Measurements from ENCODE around the gene EFCAB10.
A peak's percentile ranks its signal among the peaks of the same experiment; 100 is the strongest.

The EFCAB10 gene

DNA sequence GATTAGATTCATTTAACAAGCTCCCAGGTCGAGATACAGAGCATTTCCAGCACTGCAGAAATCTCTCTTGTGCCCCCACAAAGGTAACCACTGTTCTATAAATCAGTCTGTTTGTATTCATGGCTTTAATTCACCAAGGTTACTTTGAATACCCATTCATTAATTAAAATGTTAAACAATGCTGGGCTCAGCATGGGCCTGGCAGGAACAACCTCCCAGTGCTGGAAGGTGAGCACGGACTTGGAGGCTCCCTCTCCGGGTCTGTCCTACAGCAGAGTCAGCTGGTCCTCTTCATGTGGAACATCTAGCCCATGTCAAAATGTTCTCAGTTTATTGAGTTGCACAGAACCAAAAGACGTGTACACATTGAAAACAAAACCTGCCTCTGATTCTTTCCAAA, 15.6 kb upstream of the EFCAB10 start:
- DNase-seq: no peak

DNA sequence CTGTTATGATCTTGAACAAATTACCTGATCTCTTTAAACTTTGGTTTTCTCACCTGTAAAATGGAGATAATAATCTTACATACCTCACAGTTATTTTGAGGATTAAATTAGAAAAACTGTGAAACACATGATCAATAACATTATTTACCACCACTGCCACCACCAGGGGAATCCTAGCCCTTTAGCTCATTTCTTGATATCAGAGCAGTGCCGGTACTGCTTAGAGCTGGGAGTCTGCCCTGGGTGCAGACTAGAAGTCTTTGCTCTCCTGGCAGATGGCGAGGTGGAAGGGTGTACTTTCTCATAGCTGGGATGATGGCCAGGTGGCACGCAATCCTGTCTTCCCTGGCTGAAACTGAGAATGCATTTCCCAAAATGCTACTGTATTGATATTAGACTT, 12.7 kb upstream of the EFCAB10 start:
- DNase-seq: no peak

DNA sequence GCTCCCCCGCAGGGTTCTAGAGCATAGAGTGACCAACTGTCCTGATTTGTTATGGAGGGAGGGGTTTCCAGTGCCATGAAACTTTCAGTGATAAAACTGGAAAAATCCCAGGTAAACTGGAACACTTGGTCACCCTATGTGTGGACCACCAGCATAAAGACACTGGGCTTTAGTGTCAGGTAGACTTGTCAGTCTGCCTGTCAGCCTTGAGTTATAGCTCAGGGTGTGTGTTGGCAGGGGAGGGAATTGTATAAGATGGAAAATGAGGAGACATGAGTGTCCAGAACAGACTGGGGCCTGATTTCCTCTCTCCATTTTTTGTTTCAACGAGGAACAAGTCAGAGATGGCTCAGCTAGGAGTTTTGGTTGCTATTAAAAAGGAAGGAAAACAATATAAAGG, 10.2 kb upstream of the EFCAB10 start:
- DNase-seq: no peak

DNA sequence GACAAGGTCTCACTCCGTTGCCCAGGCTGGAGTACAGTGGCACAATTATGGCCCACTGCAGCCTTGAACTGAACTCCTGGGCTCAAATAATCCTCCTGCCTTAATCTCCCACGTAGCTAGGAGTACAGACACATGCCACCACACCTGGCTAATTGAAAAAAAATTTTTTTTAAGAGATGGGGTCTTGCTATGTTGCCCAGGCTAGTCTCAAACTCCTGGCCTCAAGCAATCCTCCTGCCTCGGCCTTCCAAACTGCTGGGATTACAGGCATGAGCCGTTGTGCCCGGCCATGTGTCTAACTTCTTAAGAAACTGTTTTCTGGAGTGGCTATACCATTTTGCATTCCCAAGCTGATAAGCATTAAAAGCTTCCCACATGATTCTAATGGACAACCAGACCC, 9.5 kb upstream of the EFCAB10 start:
- DNase-seq: no peak

DNA sequence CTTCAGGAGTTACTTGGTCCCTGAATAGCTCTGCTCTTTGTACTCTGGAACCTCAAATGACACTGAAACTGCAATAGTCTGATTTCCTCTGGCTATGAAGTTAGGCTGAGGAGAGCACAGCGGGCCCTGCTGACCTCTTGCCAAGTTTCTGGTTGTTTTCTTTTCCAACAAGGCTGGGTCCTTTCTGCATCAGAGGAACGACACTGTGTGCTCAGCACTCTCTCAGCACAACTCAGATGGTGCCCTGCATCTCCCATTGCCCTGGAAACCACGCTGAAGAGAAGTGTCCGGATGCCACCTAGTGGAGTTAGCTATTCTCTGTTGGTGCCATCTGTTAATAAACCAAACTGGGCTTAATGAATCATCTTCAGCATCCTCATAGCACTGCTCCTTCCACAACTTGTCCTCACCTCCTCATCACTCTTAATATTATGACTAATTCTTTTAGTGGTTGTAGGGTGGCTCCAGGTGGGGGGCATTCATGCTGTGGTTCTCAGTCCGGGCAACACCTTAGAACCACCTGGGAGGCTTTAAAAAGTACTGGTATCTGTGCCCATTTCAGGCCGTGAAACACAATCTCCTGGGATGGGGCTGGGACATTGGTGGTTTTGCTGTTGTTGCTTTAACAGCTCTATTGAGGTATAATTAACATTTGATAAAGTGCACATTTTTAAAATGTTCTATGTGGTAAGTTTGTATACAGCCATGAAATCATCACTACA, 8.2 kb upstream of the EFCAB10 start:
- peak; percentile 88 for DNase-seq

DNA sequence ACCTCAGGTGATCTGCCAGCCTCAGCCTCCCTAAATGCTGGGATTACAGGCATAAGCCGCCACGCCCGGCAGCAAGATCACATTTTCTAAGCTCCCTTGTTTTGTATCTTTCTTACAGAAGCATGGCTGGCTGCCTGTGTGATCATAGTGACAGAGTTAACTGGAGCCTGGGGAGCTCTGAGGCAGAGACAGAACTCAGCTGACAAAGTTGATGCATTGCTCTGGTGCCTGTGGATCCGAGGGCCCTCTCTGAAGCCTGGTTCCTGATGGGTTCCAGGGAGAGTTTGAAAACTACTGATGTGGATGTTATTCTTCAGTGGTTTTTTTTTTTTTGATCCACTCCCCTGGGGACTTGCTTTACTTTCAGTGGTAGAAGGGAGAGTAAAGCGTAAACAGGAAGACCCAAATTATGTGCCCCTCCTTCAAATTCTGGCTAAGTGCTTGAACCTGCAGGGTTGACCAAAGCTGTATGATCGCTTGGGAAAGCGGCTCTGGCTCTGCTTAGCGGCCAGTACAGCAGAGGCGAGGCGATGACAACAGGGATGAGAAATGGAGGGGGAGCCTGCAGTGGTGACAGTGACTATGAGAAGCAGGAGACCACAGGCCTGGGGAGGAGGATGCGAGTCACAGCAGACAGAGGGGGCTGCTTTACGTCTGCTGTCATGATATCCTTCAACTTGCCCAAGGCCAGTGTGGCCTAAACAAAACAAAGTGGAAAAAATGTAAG, 6.8 kb upstream of the EFCAB10 start:
- no peak for DNase-seq

DNA sequence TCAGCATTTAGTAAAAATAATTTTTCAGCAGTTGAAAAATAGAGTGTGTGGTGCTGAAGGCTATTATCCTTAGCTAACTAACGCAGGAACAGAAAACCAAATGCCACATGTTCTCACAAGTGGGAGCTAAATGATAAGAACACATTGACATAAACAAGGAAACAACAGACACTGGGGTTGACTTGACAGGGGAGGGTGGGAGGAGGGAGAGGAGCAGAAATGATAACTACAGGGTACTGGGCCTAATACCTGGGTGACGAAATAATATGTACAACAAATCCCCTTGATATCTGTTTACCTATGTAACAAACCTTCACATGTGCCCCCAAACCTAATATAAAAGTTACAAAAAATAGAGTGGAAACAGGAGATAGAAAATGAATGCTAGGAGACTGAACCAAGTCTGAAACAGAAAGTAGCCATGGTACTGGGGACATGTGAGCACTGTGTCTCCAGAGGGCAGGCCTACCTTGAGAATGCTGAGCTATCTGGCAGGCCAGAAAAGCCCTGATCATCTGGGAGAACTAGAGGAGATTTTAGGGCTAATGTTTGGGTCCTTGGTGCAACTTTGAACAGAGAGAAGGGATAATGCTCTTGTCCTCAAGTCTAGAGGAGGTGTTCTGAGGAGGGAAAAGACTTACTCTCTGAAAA, 4.7 kb upstream of the EFCAB10 start:
- peak; percentile 59 for DNase-seq

DNA sequence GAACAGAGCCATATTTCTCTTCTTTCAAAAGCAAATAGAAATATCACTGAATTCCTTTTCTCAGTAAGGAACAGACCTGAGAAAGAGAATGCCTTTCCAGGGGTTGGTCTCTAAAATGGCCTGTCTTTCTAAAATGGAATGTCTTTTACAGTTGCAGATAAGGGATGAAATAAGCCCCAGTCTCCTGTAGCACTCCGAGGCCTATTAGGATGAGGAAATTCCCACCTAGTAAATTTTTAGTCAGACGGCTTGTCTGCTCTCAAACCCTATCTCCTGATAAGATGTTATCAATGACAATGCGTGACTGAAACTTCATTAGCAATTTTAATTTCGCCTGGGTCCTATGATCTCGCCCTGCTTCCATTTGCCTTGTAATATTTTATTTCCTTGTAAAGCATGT, 2.9 kb upstream of the EFCAB10 start:
- no peak for DNase-seq

DNA sequence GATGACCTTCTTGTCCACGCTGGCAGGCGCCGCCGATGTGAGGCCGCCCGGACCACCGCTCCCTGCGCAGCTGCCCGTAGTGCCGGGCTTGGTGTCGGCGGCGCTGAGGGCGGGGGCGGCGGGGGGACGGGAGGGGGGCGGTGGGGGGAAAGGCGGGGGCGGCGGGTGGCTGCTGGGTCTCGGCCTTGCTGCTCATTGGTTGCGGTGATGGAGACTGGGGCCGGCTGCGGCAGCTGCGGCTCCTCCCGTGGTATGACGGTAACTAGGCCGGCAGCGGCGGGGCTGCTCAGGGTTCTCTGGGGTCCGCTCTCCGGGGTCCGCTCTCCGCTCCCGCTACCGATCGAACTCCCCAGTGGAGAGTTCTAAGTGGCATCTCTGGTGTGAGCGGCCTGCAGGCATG, 1.8 kb upstream of the EFCAB10 start:
- no peak for DNase-seq

DNA sequence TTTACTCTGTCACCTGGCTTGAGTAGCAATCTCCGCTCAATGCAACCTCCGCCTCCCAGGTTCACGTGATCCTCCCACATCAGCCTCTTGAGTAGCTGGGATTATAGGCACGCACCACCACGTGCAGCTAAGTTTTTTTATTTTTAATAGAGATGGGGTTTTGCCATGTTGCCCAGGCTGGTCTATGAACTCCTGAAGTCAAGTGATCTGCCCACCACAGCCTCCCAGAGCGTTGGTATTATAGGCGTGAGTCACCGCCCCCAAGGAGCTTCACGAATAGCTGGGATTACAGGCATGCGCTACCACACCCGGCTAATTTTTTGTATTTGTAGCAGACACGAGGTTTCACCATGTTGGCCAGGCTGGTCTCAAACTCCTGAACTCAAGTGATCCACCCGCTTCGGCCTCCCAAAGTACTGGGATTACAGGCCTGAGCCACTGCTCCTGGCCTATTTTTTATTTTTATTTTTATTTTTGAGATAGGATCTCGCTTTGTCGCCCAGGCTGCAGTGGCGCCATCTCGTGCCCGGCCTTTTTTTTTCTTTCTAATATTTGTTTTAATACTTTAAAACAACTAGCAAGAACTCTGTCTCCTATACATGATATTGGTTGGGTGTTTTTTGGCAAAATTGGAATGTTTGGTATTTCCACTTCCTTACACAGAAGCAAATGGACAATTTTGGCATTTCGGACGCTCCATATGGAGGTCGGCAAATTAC, 1.1 kb downstream of the EFCAB10 start:
- peak; percentile 19 for DNase-seq

DNA sequence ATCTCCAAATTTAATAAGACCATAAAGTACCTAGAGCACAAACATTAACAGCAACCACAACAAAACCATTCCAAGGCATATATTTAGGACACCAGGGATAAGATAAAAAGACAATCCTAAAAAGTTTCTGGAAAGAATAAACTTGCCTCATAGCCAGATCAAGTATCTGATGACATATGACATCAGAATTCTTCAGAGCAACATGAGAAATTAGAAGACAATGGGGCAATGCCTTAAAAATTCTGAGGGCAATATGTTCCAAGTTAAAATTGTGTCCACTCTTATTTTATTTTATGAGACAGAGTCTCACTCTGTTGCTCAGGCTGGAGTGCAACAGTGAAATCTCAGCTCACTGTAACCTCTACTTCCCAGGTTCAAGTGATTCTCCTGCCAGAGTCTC, 2.8 kb downstream of the EFCAB10 start:
- no peak for DNase-seq

DNA sequence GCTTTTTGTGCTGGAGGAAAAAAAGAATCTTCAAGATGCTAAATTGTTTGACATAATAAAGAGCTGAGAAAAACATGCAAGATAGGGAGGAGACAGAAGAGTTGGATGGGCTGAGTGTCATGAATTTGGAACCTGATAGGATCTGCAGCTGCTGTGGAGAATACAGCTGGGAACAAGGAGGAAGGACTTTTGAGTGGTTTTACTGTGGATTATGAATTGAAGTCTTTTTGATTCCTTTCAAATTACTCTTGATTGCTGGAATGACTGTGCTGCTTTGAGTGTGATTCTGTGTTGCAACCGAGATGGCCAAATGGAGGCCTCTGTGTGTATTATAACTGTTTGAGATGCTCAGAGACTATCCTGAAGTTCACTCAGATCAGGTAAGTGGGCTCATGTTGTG, 4.0 kb downstream of the EFCAB10 start:
- DNase-seq: no peak

DNA sequence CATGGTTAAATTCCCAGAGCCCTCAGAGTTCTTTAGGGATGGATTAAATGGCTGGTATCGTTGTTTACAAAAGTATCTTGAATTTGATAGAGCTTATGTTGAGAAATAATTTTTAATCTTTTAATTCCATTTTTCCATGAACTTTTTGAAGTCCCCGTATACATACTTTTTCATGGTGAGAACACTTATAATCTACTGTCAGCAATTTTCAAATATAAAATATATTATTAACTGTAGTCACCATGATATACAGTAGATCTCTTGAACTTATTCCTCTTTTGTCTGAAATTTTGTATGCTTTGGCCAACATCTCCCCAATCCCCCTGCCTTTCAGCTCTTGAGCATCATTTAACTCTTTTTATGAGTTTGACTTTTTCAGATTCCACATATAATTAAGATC, 9.4 kb downstream of the EFCAB10 start:
- DNase-seq: no peak

DNA sequence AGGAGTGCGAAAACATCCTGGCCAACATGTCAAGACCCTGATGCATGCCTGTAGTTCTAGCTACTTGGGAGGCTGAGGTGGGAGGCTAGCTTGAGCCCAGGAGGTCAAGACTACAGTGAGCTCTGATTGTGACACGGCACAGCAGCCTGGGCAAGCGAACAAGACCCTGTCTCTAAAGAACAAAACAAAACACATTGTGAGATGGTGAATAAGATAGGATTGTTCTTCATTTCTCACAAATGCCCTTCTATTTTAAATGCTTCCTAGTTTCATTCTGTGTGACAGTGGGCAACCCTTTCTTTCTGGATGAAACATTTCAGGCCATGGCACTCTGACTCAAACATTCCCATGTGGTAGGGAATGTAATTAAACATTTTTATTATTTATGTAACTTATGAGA, 13.5 kb downstream of the EFCAB10 start:
- no peak for DNase-seq

DNA sequence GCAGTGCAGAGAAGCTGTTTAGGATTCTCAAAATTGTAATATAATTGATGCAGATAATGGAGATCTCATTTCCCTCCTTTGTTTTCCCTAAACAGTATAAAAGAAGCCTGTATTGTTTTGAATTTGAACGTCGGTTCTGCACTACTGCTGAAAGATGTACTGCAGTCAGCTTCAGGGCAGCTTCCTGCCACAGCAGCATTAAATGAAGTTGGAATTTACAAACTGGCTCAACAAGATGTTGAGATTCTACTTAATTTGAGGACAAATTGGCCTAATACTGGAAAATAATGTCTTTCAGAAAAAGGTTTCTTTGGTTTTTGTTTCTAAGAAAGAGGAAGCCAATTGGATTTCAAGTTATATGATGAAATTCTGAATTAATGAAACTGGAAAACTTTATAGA, 14.3 kb downstream of the EFCAB10 start:
- no peak for DNase-seq

DNA sequence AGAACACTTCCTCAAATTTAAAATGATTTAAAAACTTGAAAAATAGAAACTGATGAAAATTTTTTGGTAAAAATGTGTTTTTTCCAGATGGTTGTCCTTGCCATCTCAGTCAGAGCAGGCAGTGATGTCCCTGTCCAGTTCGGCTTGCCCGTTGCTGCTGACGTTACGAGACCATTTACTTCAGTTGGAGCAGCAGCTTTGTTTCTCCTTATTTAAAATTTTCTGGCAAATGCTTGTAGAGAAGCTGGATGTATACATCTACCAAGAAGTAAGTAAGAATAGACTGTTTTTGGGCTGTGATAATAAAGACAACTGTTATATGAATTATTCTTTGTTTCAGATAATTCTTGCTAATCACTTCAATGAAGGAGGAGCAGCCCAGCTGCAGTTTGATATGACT, 16.1 kb downstream of the EFCAB10 start:
- no peak for DNase-seq

DNA sequence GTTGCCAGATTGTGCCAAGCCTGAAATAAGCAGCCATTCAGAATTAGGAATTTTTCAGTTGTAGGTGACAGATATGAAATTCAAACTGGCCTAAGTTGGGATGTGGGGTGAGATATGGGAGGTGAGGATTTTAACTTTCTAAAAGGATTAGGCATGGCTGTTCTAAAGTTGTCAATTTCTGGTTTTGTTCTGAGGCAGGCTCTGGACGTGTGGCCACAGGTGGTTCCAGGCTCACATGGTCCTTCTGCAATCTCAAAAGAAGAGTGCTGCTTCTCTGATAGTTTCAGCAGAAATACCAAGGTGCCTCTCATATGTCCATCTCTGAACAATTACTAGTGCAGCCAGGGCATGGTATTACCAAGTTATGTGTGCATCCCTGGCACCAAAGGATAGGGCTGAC, 21.4 kb downstream of the EFCAB10 start:
- no peak for DNase-seq

DNA sequence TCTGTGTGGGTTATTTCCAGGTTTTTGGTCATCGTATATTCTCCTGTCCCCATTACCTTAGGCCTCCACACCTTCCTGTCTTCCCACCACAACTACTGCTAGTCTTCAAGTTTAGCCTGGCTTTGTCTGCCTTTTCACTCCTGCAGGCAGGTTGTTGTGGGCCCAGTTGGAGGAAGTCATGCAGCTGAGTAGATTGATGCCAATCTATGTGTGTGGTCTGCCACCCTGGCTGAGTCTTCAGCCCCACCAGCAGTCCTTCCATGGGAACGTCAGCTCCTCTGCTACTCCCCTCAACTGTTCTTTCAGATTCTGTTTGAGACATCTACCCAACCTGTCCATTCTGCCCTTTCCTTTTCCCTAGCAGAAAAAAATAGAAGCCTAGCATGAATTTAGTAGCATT, 43.0 kb downstream of the EFCAB10 start:
- peak; percentile 83 for DNase-seq

DNA sequence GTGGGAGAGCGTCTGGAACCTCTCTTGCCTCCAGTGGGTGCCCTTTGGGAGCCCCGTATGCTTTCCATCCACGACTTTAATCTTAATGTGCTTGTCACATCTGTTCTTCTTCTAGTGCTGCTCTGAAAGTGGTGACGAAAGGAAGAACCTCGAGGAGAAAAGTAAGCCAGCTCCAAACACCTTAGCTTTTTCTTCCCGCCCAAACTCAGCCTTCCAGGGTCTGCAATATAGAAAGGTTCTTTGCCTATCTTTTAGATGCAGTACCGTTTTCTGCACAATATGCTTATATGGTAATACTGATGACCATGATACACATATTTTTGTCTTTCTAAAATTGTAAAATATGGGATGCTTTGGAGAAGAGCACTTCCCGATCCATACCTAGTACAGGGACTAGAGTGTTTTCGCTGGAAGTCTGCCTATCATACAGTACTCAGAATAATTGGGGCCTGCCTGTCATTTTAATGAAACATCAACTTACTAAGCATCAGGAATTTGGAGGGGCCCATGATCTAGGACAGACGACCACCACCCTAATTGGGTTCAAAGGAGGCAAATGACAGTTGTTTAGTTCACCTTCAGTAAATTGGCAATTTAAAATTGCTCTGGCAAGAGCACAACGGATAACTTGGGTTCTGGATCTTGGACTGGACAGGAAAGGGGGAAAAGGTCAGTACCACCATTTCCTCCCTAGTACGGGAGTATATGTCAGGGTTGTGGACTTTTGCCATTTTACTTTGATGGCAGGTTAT, 48.4 kb downstream of the EFCAB10 start:
- peak; percentile 21 for DNase-seq

DNA sequence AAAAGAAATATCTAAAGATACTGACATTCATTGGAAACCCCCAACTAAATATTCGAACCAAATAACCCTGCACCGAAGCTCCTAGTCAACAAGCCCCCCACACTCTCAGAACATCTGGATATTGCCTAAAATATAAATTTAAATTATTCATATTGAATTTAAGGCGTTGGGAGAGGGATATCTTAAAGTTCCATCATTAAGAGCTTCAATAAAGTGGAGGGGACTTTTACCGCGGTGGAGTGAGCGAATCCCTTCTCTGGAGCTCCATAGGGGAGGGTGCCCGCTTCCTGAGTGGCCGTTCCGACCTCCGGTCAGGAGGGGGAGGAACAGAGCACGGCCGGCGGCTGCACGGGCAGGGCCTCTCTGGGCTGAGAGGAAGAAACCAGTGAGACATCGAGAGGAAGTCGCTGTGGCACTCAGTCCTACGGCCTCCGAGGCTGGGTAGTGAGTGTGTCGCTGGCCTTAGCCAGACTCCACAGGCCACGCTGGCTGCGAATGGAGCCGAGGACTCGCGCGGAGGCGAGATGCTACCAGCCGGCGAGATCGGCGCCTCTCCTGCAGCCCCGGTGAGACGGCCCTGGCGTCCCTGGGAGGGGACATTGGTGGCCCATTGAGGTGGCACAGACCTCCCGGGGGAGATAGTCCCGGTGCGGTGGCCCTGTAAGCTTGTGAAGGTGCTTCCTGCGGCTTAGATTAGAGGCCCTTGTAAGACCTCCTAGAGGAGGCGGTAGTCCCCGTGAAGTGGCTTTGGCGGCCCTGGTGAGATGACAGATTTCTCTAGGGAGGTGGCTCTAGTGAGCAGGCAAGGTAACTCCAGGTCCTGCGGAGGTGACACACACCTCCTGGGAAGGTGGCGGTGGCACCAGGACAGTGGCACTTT, 49.3 kb downstream of the EFCAB10 start, which contains the start of gene RINT1:
TSS of gene RINT1 (plus strand) at position 410 of the 880 bp plus-strand sequence. CDS start at position 525, 115 bp downstream.
- DNase-seq: peak; percentile 97

DNA sequence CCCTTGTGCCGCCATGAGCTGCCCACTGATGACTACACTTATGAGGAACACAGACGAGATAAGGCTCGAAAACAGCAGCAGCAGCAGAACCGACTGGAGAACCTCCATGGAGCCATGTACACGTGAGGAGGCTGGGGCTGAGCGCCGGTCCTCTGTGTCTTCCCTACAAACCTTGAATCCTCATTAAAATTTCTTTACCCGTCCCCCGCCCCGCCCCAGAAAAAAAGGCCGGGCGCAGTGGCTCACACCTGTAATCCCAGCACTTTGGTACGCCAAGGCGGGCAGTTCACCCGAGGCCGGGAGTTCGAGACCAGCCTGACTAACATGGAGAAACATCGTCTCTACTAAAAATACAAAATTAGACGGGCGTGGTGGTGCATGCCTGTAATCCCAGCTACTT, 50.7 kb downstream of the EFCAB10 start:
- no peak for DNase-seq

DNA sequence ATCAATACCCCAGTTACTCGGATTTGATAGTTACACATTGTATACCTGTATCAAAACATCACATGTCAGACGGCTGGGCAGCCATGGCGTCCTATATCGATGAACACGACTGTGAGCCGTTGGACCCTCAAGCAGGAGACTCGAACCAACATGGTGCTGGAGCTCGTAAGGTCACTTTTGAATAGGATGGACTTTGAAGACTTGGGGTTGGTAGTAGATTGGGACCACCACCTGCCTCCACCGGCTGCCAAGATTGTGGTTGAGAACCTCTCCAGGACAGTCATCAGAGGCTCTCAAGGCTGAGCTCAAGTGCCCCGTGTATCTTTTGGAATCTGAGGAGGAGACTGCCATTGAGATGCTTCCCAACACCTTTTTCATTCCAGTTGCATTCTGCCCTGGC, 51.2 kb downstream of the EFCAB10 start:
- no peak for DNase-seq

Data from hematopoietic multipotent progenitor cell treated with erythropoietin and hydrocortisone succinate and interleukin-3 and kit ligand, for 4 days (in vitro differentiated cells).